Measurements from ENCODE around the gene SIGLEC9.

GRCh38 chr19:51099047-51099382 lies 25.7 kb upstream of the SIGLEC9 start:
- no peak for TF ChIP-seq POLR2A (IDR thresholded peaks at IDR 0.05)
- TF ChIP-seq, protein P1, sequence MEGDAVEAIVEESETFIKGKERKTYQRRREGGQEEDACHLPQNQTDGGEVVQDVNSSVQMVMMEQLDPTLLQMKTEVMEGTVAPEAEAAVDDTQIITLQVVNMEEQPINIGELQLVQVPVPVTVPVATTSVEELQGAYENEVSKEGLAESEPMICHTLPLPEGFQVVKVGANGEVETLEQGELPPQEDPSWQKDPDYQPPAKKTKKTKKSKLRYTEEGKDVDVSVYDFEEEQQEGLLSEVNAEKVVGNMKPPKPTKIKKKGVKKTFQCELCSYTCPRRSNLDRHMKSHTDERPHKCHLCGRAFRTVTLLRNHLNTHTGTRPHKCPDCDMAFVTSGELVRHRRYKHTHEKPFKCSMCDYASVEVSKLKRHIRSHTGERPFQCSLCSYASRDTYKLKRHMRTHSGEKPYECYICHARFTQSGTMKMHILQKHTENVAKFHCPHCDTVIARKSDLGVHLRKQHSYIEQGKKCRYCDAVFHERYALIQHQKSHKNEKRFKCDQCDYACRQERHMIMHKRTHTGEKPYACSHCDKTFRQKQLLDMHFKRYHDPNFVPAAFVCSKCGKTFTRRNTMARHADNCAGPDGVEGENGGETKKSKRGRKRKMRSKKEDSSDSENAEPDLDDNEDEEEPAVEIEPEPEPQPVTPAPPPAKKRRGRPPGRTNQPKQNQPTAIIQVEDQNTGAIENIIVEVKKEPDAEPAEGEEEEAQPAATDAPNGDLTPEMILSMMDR (IDR thresholded peaks at IDR 0.05), result no peak
